Measurements from ENCODE around the gene LEAP2. TPM values are rescaled to one million over a fixed set of nuclear protein-coding genes. Genes with fewer than 3 reads are reported as not detected.
"Not testable (repeated sequence)": the region's sequence is repeated elsewhere in the genome, so short reads cannot be mapped to it uniquely, and the experiment has no call there.

The LEAP2 gene
- total RNA-seq, 1 donor from 2014 or later = 3.3 TPM

- POLR2A ChIA-PET = interaction anchor here (0.5 kb wide), 1 partner anchor 496 kb away, joined by 5 read pairs; no protein-coding TSS in a partner anchor
- Mint-ChIP-seq H3K9me3 (no peaks in the 10 kb centered on the region), H3K36me3 (ENCODE audit: low read depth) (no peaks in the 10 kb centered on the region), H3K27me3 (peaks cover 5% of the 10 kb centered on the region), H3K4me1 (no peaks in the 10 kb centered on the region), H3K4me3 (no peak overlapping the region), H3K27ac (no peak overlapping the region)
- intact Hi-C loops (cut with micrococcal nuclease) = no loop called here
- CTCF ChIA-PET = interaction anchor here (0.6 kb wide), 1 partner anchor 158 kb away, joined by 3 read pairs; no protein-coding TSS in a partner anchor
- TF ChIP-seq, protein P1, sequence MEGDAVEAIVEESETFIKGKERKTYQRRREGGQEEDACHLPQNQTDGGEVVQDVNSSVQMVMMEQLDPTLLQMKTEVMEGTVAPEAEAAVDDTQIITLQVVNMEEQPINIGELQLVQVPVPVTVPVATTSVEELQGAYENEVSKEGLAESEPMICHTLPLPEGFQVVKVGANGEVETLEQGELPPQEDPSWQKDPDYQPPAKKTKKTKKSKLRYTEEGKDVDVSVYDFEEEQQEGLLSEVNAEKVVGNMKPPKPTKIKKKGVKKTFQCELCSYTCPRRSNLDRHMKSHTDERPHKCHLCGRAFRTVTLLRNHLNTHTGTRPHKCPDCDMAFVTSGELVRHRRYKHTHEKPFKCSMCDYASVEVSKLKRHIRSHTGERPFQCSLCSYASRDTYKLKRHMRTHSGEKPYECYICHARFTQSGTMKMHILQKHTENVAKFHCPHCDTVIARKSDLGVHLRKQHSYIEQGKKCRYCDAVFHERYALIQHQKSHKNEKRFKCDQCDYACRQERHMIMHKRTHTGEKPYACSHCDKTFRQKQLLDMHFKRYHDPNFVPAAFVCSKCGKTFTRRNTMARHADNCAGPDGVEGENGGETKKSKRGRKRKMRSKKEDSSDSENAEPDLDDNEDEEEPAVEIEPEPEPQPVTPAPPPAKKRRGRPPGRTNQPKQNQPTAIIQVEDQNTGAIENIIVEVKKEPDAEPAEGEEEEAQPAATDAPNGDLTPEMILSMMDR (IDR thresholded peaks at IDR 0.05) = no peak
- ATAC-seq (ENCODE audit: low read depth) (no peak), DNase-seq (no peak)
These were observed 19.7 kb upstream of the LEAP2 start for GRCh38 chr5:132853790-132854189.

DNA sequence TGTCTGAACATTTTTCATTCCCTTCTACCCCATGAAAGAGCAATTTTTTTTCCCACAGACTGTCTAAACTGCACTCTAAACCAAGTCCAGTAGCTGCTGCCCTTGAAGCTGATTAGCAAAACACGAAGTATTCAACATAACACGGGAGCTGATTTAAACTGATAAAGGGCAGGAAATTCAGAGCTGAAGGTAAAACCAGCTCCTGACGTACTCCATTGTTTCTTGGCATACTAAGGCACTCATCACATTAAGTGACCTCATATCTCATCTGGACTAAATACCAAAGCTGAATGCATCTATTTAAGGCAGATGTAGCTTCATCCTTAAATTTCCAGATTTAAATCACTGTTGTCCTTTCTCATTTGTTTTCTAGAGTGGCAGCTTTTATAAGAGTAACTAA is 19.2 kb upstream of the LEAP2 start:
- no peak overlapping the region for H3K4me3 Mint-ChIP-seq
- no peaks in the 10 kb centered on the region for H3K36me3 Mint-ChIP-seq (ENCODE audit: low read depth)
- POLR2A ChIA-PET = interaction anchor here (0.5 kb wide), 1 partner anchor 496 kb away, joined by 5 read pairs; no protein-coding TSS in a partner anchor
- ATAC-seq (ENCODE audit: low read depth) (no peak), DNase-seq (no peak)
- H3K4me1 Mint-ChIP-seq = no peaks in the 10 kb centered on the region
- TF ChIP-seq, protein P1 (IDR thresholded peaks at IDR 0.05) = no peak
- H3K27ac Mint-ChIP-seq = no peak overlapping the region
- H3K27me3 Mint-ChIP-seq = peaks cover 5% of the 10 kb centered on the region
- H3K9me3 Mint-ChIP-seq = no peaks in the 10 kb centered on the region
- CTCF ChIA-PET = interaction anchor here (0.6 kb wide), 1 partner anchor 157 kb away, joined by 3 read pairs; no protein-coding TSS in a partner anchor
- intact Hi-C loops (cut with micrococcal nuclease) = no loop called here

GRCh38 chr5:132854992-132855391 is 18.5 kb upstream of the LEAP2 start:
- H3K27me3 Mint-ChIP-seq; intact Hi-C loops (cut with micrococcal nuclease); POLR2A ChIA-PET; DNase-seq; H3K9me3 Mint-ChIP-seq; H3K4me1 Mint-ChIP-seq; H3K4me3 Mint-ChIP-seq; H3K27ac Mint-ChIP-seq; ATAC-seq (ENCODE audit: low read depth); CTCF ChIA-PET; H3K36me3 Mint-ChIP-seq (ENCODE audit: low read depth): not testable (repeated sequence)

DNA sequence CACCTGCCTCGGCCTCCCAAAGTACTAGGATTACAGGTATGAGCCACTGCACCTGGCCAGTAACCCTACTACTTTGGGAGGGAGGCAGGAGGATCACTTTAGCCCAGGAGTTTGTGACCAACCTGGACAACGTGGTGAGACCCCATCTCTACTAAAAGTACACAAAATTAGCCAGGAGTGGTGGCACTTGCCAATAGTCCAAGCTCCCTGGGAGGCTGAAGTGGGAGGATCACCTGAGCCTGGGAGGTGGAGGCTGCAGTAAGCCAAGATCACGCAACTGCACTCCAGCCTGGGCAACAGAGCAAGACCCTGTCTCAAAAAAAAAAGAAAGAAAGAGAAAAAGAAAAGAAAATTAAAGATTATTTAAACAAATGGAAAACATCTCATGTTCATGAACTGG is 17.5 kb upstream of the LEAP2 start:
- Mint-ChIP-seq H3K4me1 (no peaks in the 10 kb centered on the region), H3K9me3 (no peaks in the 10 kb centered on the region), H3K36me3 (ENCODE audit: low read depth) (no peaks in the 10 kb centered on the region), H3K27me3 (peaks cover 5% of the 10 kb centered on the region), H3K4me3 (no peak overlapping the region), H3K27ac (no peak overlapping the region)
- TF ChIP-seq, protein P1 (IDR thresholded peaks at IDR 0.05) = no peak
- POLR2A ChIA-PET = no interaction called here
- CTCF ChIA-PET = no interaction called here
- intact Hi-C loops (cut with micrococcal nuclease) = no loop called here
- ATAC-seq (ENCODE audit: low read depth) = no peak
- no peak for DNase-seq

GRCh38 chr5:132859889-132860437 is 13.5 kb upstream of the LEAP2 start:
- no peak overlapping the region for H3K4me3 Mint-ChIP-seq
- TF ChIP-seq, protein P1 (IDR thresholded peaks at IDR 0.05) = no peak
- ChIA-PET CTCF (interaction anchor here (0.8 kb wide), 1 partner anchor 45 kb away, joined by 3 read pairs; no protein-coding TSS in a partner anchor), POLR2A (interaction anchor here (0.5 kb wide), 1 partner anchor 1776 kb away, joined by 4 read pairs; no protein-coding TSS in a partner anchor)
- no peak for DNase-seq
- intact Hi-C loops (cut with micrococcal nuclease) = no loop called here
- H3K27ac Mint-ChIP-seq = no peak overlapping the region
- ATAC-seq (ENCODE audit: low read depth) = no peak
- H3K36me3 Mint-ChIP-seq (ENCODE audit: low read depth) = no peaks in the 10 kb centered on the region
- no peaks in the 10 kb centered on the region for H3K9me3 Mint-ChIP-seq
- peaks cover 2% of the 10 kb centered on the region for H3K27me3 Mint-ChIP-seq
- no peaks in the 10 kb centered on the region for H3K4me1 Mint-ChIP-seq

Data from activated B cell treated with CpG ODN at 0.5 μM for 24 hours (primary cell).